Esophagus squamous epithelium (tissue), 4 donors: ENCODE results near the gene CYB5B.

ENCODE experiments used
- CTCF ChIP-seq, 6 experiments: fragments of 450-650 bp in 4 of 6; fragments of 200-600 bp in 2 of 6; sonication (generic) in 2 of 6; IDR thresholded peaks; one replicate each; pipeline ENCODE4 v1.5.1; 2016 to 2019; ENCODE audit warnings: antibody characterized with exemption in 6 of 6, mild to moderate bottlenecking in 4 of 6, moderate library complexity in 4 of 6
- POLR2A ChIP-seq, 4 donors: fragments of 450-650 bp; IDR thresholded peaks; one replicate each; pipeline ENCODE4 v1.6.1; 2017; ENCODE audit warnings: antibody characterized with exemption in 4 of 4, mild to moderate bottlenecking in 4 of 4, moderate library complexity in 3 of 4

GRCh38 chr16:69482410-69482991 lies 58.1 kb downstream of the CYB5B start:
- TF ChIP-seq CTCF (IDR thresholded peaks at IDR 0.05) (no peak), POLR2A (IDR thresholded peaks at IDR 0.05) (no peak)
